Neural progenitor cell (in vitro differentiated cells): Measurements from ENCODE around the gene CCND3. TPM values are rescaled to one million over a fixed set of nuclear protein-coding genes. Genes with fewer than 3 reads are reported as not detected.
A peak's percentile ranks its signal among the peaks of the same experiment; 100 is the strongest.

Source experiments
- DNase-seq: peaks from one replicate; pipeline ENCODE4 v3.0.0-alpha.2; 2016; ENCODE audit warnings: low spot score
- H2AFZ ChIP-seq: fragments of 200-600 bp; sonication (generic); replicated peaks from 2 replicates; pipeline ENCODE4 v1.6.1; 2016; ENCODE audit warnings: antibody characterized with exemption
- H3F3A ChIP-seq: fragments of 200-600 bp; sonication (generic); 2 replicates; pipeline ENCODE4 v1.6.1; 2016; ENCODE audit warnings: antibody characterized with exemption, low read depth
- H3K27ac ChIP-seq: fragments of 200-600 bp; sonication (generic); 2 replicates; pipeline ENCODE4 v1.5.1; 2016; ENCODE audit warnings: mild to moderate bottlenecking
- H3K27me3 ChIP-seq: fragments of 200-600 bp; sonication (generic); 2 replicates; pipeline ENCODE4 v1.6.1; 2016; ENCODE audit warnings: mild to moderate bottlenecking, moderate library complexity
- H3K36me3 ChIP-seq: fragments of 200-600 bp; sonication (generic); 2 replicates; pipeline ENCODE4 v1.5.1; 2016
- H3K4me1 ChIP-seq: fragments of 200-600 bp; sonication (generic); 2 replicates; pipeline ENCODE4 v1.6.1; 2016; ENCODE audit warnings: mixed run types
- H3K4me2 ChIP-seq: fragments of 200-600 bp; sonication (generic); 2 replicates; pipeline ENCODE4 v1.6.1; 2016
- H3K4me3 ChIP-seq: fragments of 200-600 bp; sonication (generic); 2 replicates; pipeline ENCODE4 v1.5.1; 2016
- H3K79me2 ChIP-seq: fragments of 200-600 bp; sonication (generic); 2 replicates; pipeline ENCODE4 v1.6.1; 2016; ENCODE audit warnings: low read depth
- H3K9ac ChIP-seq: fragments of 200-600 bp; sonication (generic); 2 replicates; pipeline ENCODE4 v1.6.1; 2016
- H3K9me3 ChIP-seq: fragments of 200-600 bp; sonication (generic); 2 replicates; pipeline ENCODE4 v1.5.1; 2016; ENCODE audit warnings: low read depth
- H4K20me1 ChIP-seq: fragments of 200-600 bp; sonication (generic); 2 replicates; pipeline ENCODE4 v1.6.1; 2016; ENCODE audit warnings: low read depth
- H3K27ac Mint-ChIP-seq: 3 replicates; pipeline ENCODE4 v1.8.0; 2021; ENCODE audit warnings: mixed read lengths
- H3K27me3 Mint-ChIP-seq: 2 replicates; pipeline ENCODE4 v1.8.0; 2022; ENCODE audit warnings: low read depth, mild to moderate bottlenecking, inconsistent platforms, moderate library complexity, mixed read lengths; ENCODE audit not compliant: insufficient read depth
- H3K36me3 Mint-ChIP-seq: 3 replicates; pipeline ENCODE4 v1.8.0; 2021; ENCODE audit warnings: mixed read lengths
- H3K4me1 Mint-ChIP-seq: 3 replicates; pipeline ENCODE4 v1.8.0; 2021; ENCODE audit warnings: mixed read lengths
- H3K4me3 Mint-ChIP-seq: 3 replicates; pipeline ENCODE4 v1.8.0; 2021; ENCODE audit warnings: mild to moderate bottlenecking, moderate library complexity, mixed read lengths
- H3K9me3 Mint-ChIP-seq: 3 replicates; pipeline ENCODE4 v1.8.0; 2020; ENCODE audit warnings: mixed read lengths
- CTCF ChIP-seq: fragments of 200-600 bp; sonication (generic); IDR thresholded peaks from 2 replicates; pipeline ENCODE4 v1.5.1; 2017; ENCODE audit warnings: antibody characterized with exemption, mild to moderate bottlenecking
- EZH2 ChIP-seq: fragments of 200-600 bp; sonication (generic); IDR thresholded peaks from 2 replicates; pipeline ENCODE4 v1.6.1; 2017; ENCODE audit warnings: antibody characterized with exemption, mild to moderate bottlenecking, moderate library complexity
- EZH2phosphoT487 ChIP-seq: fragments of 200-600 bp; sonication (generic); IDR thresholded peaks from 2 replicates; pipeline ENCODE4 v1.6.1; 2017; ENCODE audit warnings: antibody characterized with exemption
- total RNA-seq: library from RNA; depleted of rRNA; stranded (reverse); fragments of >200 nt; gene quantifications from 2 replicates; pipeline ENCODE4 v1.2.3, GENCODE V29; 2015; ENCODE audit warnings: low replicate concordance

The CCND3 gene
- total RNA-seq, 1 donor from 2014 or later: 7.6 TPM

- no peaks in the 10 kb centered on the region for H3K9me3 ChIP-seq
- H3K4me3 Mint-ChIP-seq: no peak overlapping the region
- no peak for TF ChIP-seq EZH2
- TF ChIP-seq CTCF: no peak
- no peak for TF ChIP-seq EZH2phosphoT487
- no peak overlapping the region for H3K4me3 ChIP-seq
- H2AFZ ChIP-seq: no peak overlapping the region
- no peak overlapping the region for H3K4me2 ChIP-seq
- peaks cover 19% of the 10 kb centered on the region for H3K4me1 ChIP-seq
- H3K36me3 Mint-ChIP-seq: peaks cover 11% of the 10 kb centered on the region
- H3F3A ChIP-seq: peaks cover 42% of the 10 kb centered on the region
- no peak overlapping the region for H3K27ac Mint-ChIP-seq
- peaks cover 10% of the 10 kb centered on the region for H3K27me3 Mint-ChIP-seq
- no peaks in the 10 kb centered on the region for H3K79me2 ChIP-seq
- H3K9ac ChIP-seq: no peak overlapping the region
- no peaks in the 10 kb centered on the region for H3K9me3 Mint-ChIP-seq
- H3K27me3 ChIP-seq: no peaks in the 10 kb centered on the region
- H4K20me1 ChIP-seq: peaks cover 24% of the 10 kb centered on the region
- DNase-seq: no peak
- H3K27ac ChIP-seq: peak overlapping the region; percentile 29
- no peaks in the 10 kb centered on the region for H3K36me3 ChIP-seq
- H3K4me1 Mint-ChIP-seq: peaks cover 19% of the 10 kb centered on the region
These were observed 6.4 kb downstream of the CCND3 start for GRCh38 chr6:41935193-41935574.

GRCh38 chr6:41934278-41935192 lies 7.1 kb downstream of the CCND3 start:
- H4K20me1 ChIP-seq: peaks cover 17% of the 10 kb centered on the region
- no peak overlapping the region for H3K4me3 Mint-ChIP-seq
- H3K9me3 Mint-ChIP-seq: no peaks in the 10 kb centered on the region
- no peak for DNase-seq
- H3K9me3 ChIP-seq: no peaks in the 10 kb centered on the region
- no peak overlapping the region for H3K4me2 ChIP-seq
- H2AFZ ChIP-seq: no peak overlapping the region
- H3F3A ChIP-seq: peaks cover 35% of the 10 kb centered on the region
- H3K79me2 ChIP-seq: no peaks in the 10 kb centered on the region
- no peak overlapping the region for H3K4me3 ChIP-seq
- H3K4me1 ChIP-seq: peaks cover 13% of the 10 kb centered on the region
- H3K27ac Mint-ChIP-seq: no peak overlapping the region
- H3K27ac ChIP-seq: peak overlapping the region; percentile 29
- no peaks in the 10 kb centered on the region for H3K27me3 ChIP-seq
- TF ChIP-seq EZH2phosphoT487 (no peak), EZH2 (no peak), CTCF (no peak)
- H3K27me3 Mint-ChIP-seq: peaks cover 5% of the 10 kb centered on the region
- H3K4me1 Mint-ChIP-seq: peaks cover 13% of the 10 kb centered on the region
- no peak overlapping the region for H3K9ac ChIP-seq
- H3K36me3 ChIP-seq: no peaks in the 10 kb centered on the region
- H3K36me3 Mint-ChIP-seq: peaks cover 11% of the 10 kb centered on the region

- peaks cover 14% of the 10 kb centered on the region for H3K36me3 Mint-ChIP-seq
- peaks cover 21% of the 10 kb centered on the region for H3K79me2 ChIP-seq
- no peak overlapping the region for H2AFZ ChIP-seq
- no peak overlapping the region for H3K9ac ChIP-seq
- peaks cover 4% of the 10 kb centered on the region for H3K4me1 Mint-ChIP-seq
- peaks cover 17% of the 10 kb centered on the region for H4K20me1 ChIP-seq
- no peaks in the 10 kb centered on the region for H3K36me3 ChIP-seq
- H3K27me3 ChIP-seq: no peaks in the 10 kb centered on the region
- no peaks in the 10 kb centered on the region for H3K9me3 Mint-ChIP-seq
- H3K4me2 ChIP-seq: no peak overlapping the region
- H3K4me3 ChIP-seq: no peak overlapping the region
- no peak overlapping the region for H3K27ac Mint-ChIP-seq
- H3K27ac ChIP-seq: no peak overlapping the region
- TF ChIP-seq EZH2phosphoT487 (no peak), EZH2 (no peak), CTCF (no peak)
- H3K4me3 Mint-ChIP-seq: no peak overlapping the region
- no peak for DNase-seq
- H3K9me3 ChIP-seq: no peaks in the 10 kb centered on the region
- no peaks in the 10 kb centered on the region for H3K4me1 ChIP-seq
- peaks cover 3% of the 10 kb centered on the region for H3K27me3 Mint-ChIP-seq
- H3F3A ChIP-seq: peaks cover 25% of the 10 kb centered on the region
These were observed 9.2 kb downstream of the CCND3 start for GRCh38 chr6:41932378-41932777.
